Trophoblast cell (in vitro differentiated cells and primary cell): ENCODE results near the gene IST1.

Experiments
- DNase-seq, 2 donors: peaks; one replicate each; pipeline ENCODE4 v3.0.0-alpha.2; 2016
- H2AFZ ChIP-seq: 2 replicates; pipeline ENCODE4 v1.6.1; 2013; ENCODE audit warnings: low read length, moderate library complexity, mild to moderate bottlenecking; ENCODE audit not compliant: insufficient read depth, poor library complexity
- H2AK5ac ChIP-seq: 2 replicates; pipeline ENCODE4 v1.6.1; 2013; ENCODE audit warnings: mild to moderate bottlenecking, low read length
- H2BK120ac ChIP-seq: 2 replicates; pipeline ENCODE4 v1.6.1; 2013; ENCODE audit warnings: low read length, mild to moderate bottlenecking, moderate library complexity; ENCODE audit not compliant: insufficient read depth, poor library complexity
- H2BK12ac ChIP-seq: 2 replicates; pipeline ENCODE4 v1.6.1; 2013; ENCODE audit warnings: mild to moderate bottlenecking, low read length, moderate library complexity
- H2BK5ac ChIP-seq: 2 replicates; pipeline ENCODE4 v1.6.1; 2013; ENCODE audit warnings: low read length, low read depth, moderate library complexity, mild to moderate bottlenecking; ENCODE audit not compliant: poor library complexity
- H3K14ac ChIP-seq: 2 replicates; pipeline ENCODE4 v1.6.1; 2013; ENCODE audit warnings: mild to moderate bottlenecking, low read length
- H3K18ac ChIP-seq: 2 replicates; pipeline ENCODE4 v1.6.1; 2013; ENCODE audit warnings: mild to moderate bottlenecking, low read length
- H3K23ac ChIP-seq: 2 replicates; pipeline ENCODE4 v1.6.1; 2013; ENCODE audit warnings: low read length
- H3K27ac ChIP-seq: 2 replicates; pipeline ENCODE4 v1.5.1; 2013; ENCODE audit warnings: low read depth, mild to moderate bottlenecking, inconsistent platforms, low read length, moderate library complexity
- H3K27me3 ChIP-seq: 2 replicates; pipeline ENCODE4 v1.6.1; 2013; ENCODE audit warnings: inconsistent platforms, mild to moderate bottlenecking, low read length, moderate library complexity; ENCODE audit not compliant: insufficient read depth
- H3K36me3 ChIP-seq, 2 experiments: 1 replicate in 1 of 2; 2 replicates in 1 of 2; pipeline ENCODE4 v1.6.1; 2013; ENCODE audit warnings: low read length in 2 of 2, mild to moderate bottlenecking in 2 of 2, moderate library complexity in 1 of 2; ENCODE audit not compliant: insufficient read depth in 2 of 2, control insufficient read depth in 1 of 2
- H3K4ac ChIP-seq: 2 replicates; pipeline ENCODE4 v1.6.1; 2013; ENCODE audit warnings: low read depth, mild to moderate bottlenecking, low read length, moderate library complexity
- H3K4me1 ChIP-seq, 2 experiments: 1 replicate in 1 of 2; 2 replicates in 1 of 2; pipeline ENCODE4 v1.6.1; 2013; ENCODE audit warnings: low read length in 2 of 2, mild to moderate bottlenecking in 2 of 2, moderate library complexity in 1 of 2; ENCODE audit not compliant: insufficient read depth in 2 of 2, control insufficient read depth in 1 of 2
- H3K4me2 ChIP-seq: 2 replicates; pipeline ENCODE4 v1.6.1; 2013; ENCODE audit warnings: inconsistent platforms, mild to moderate bottlenecking, low read length, moderate library complexity
- H3K4me3 ChIP-seq: 2 replicates; pipeline ENCODE4 v1.5.1; 2013; ENCODE audit warnings: mild to moderate bottlenecking, low read depth, low read length, inconsistent platforms
- H3K79me1 ChIP-seq: one replicate; pipeline ENCODE4 v1.6.1; 2013; ENCODE audit warnings: low read length
- H3K79me2 ChIP-seq: 2 replicates; pipeline ENCODE4 v1.6.1; 2013; ENCODE audit warnings: low read length, mild to moderate bottlenecking; ENCODE audit not compliant: control insufficient read depth, insufficient read depth, poor library complexity
- H3K9ac ChIP-seq: 2 replicates; pipeline ENCODE4 v1.6.1; 2013; ENCODE audit warnings: mild to moderate bottlenecking, low read length
- H3K9me3 ChIP-seq: 2 replicates; pipeline ENCODE4 v1.6.1; 2013; ENCODE audit warnings: low read depth, mild to moderate bottlenecking, control low read depth, inconsistent platforms, low read length; ENCODE audit not compliant: insufficient read depth
- H4K12ac ChIP-seq: 2 replicates; pipeline ENCODE4 v1.6.1; 2013; ENCODE audit warnings: low read depth, mild to moderate bottlenecking, low read length, moderate library complexity
- H4K8ac ChIP-seq: 2 replicates; pipeline ENCODE4 v1.6.1; 2013; ENCODE audit warnings: low read depth, mild to moderate bottlenecking, low read length, moderate library complexity
- H4K91ac ChIP-seq: one replicate; pipeline ENCODE4 v1.6.1; 2013; ENCODE audit warnings: low read depth, mild to moderate bottlenecking, low read length, moderate library complexity
- WGBS: extraction: QIAGEN DNeasy Blood & Tissue Kit; methylation state at CpG from one replicate; pipeline ENCODE4 v1.1.7; 2013; ENCODE audit warnings: missing lambda C conversion rate; ENCODE audit not compliant: insufficient read length, insufficient coverage; ENCODE audit errors: extremely low coverage; 5-methylcytosine and 5-hydroxymethylcytosine counted together

The IST1 gene

GRCh38 chr16:71912534-71913275 is 17.4 kb downstream of the IST1 start:
- Histone ChIP-seq H3K18ac (no peak overlapping the region), H4K12ac (no peak overlapping the region), H3K4ac (peak overlapping the region; percentile 93), H2BK12ac (no peak overlapping the region), H3K9ac (no peak overlapping the region), H4K8ac (no peak overlapping the region), H3K79me2 (peaks cover 18% of the 10 kb centered on the region), H3K79me1 (no peaks in the 10 kb centered on the region), H2BK5ac (no peak overlapping the region), H2AK5ac (no peak overlapping the region), H4K91ac (no peak overlapping the region), H3K27ac (no peak overlapping the region), H3K4me3 (no peak overlapping the region), H3K14ac (no peak overlapping the region), H3K4me1 (no peaks in the 10 kb centered on the region), H3K9me3 (no peaks in the 10 kb centered on the region), H2AFZ (no peak overlapping the region), H3K4me2 (no peak overlapping the region), H3K23ac (peak overlapping the region; percentile 85), H2BK120ac (no peak overlapping the region), H3K27me3 (no peaks in the 10 kb centered on the region), H3K36me3 (peaks cover 15 to 16% of the 10 kb centered on the region in 2 experiments)
- WGBS = no CpG with 5 or more reads among the region's 6 CpGs
- DNase-seq = no peak

GRCh38 chr16:71914802-71915201 is 19.5 kb downstream of the IST1 start:
- no peak overlapping the region for H3K9ac ChIP-seq
- H2BK120ac ChIP-seq = no peak overlapping the region
- H3K4me2 ChIP-seq = no peak overlapping the region
- WGBS = no CpG with 5 or more reads among the region's 2 CpGs
- no peak overlapping the region for H3K27ac ChIP-seq
- no peak for DNase-seq
- no peak overlapping the region for H3K23ac ChIP-seq
- H3K4me1 ChIP-seq = peaks cover 0 to 2% of the 10 kb centered on the region in 2 experiments
- H3K4ac ChIP-seq = peak overlapping the region; percentile 75
- no peak overlapping the region for H4K12ac ChIP-seq
- H3K9me3 ChIP-seq = peaks cover 3% of the 10 kb centered on the region
- no peak overlapping the region for H3K4me3 ChIP-seq
- no peak overlapping the region for H2AFZ ChIP-seq
- H2BK5ac ChIP-seq = no peak overlapping the region
- H4K8ac ChIP-seq = no peak overlapping the region
- H3K14ac ChIP-seq = no peak overlapping the region
- no peak overlapping the region for H2BK12ac ChIP-seq
- peaks cover 15 to 22% of the 10 kb centered on the region in 2 experiments for H3K36me3 ChIP-seq
- peaks cover 10% of the 10 kb centered on the region for H3K79me2 ChIP-seq
- H2AK5ac ChIP-seq = no peak overlapping the region
- H3K27me3 ChIP-seq = no peaks in the 10 kb centered on the region
- H3K18ac ChIP-seq = no peak overlapping the region
- no peak overlapping the region for H4K91ac ChIP-seq
- no peaks in the 10 kb centered on the region for H3K79me1 ChIP-seq

- Histone ChIP-seq H3K79me1 (no peaks in the 10 kb centered on the region), H3K4me1 (peaks cover 0 to 2% of the 10 kb centered on the region in 2 experiments), H3K4me3 (no peak overlapping the region), H3K4ac (no peak overlapping the region), H3K27ac (no peak overlapping the region), H3K9ac (no peak overlapping the region), H3K4me2 (no peak overlapping the region), H2BK5ac (no peak overlapping the region), H2BK120ac (no peak overlapping the region), H2AK5ac (no peak overlapping the region), H4K91ac (no peak overlapping the region), H3K27me3 (no peaks in the 10 kb centered on the region), H3K79me2 (peaks cover 8% of the 10 kb centered on the region), H2AFZ (no peak overlapping the region), H3K9me3 (peaks cover 3% of the 10 kb centered on the region), H4K12ac (no peak overlapping the region), H4K8ac (no peak overlapping the region), H3K36me3 (peaks cover 15 to 25% of the 10 kb centered on the region in 2 experiments), H3K14ac (no peak overlapping the region), H3K18ac (no peak overlapping the region), H3K23ac (no peak overlapping the region), H2BK12ac (no peak overlapping the region)
- no peak for DNase-seq
- no CpG with 5 or more reads among the region's 2 CpGs for WGBS
Measured at GRCh38 chr16:71915350-71915749, 20.0 kb downstream of the IST1 start.

GRCh38 chr16:71916397-71916920 is 21.1 kb downstream of the IST1 start:
- Histone ChIP-seq H3K23ac (no peak overlapping the region), H3K4me1 (peaks cover 0 to 2% of the 10 kb centered on the region in 2 experiments), H2BK120ac (no peak overlapping the region), H4K8ac (no peak overlapping the region), H3K27ac (no peak overlapping the region), H2AFZ (no peak overlapping the region), H3K4me2 (no peak overlapping the region), H3K18ac (no peak overlapping the region), H2AK5ac (no peak overlapping the region), H3K4ac (peak overlapping the region; percentile 48), H3K79me1 (no peaks in the 10 kb centered on the region), H3K79me2 (peaks cover 8% of the 10 kb centered on the region), H2BK12ac (no peak overlapping the region), H4K91ac (no peak overlapping the region), H3K4me3 (no peak overlapping the region), H2BK5ac (no peak overlapping the region), H3K14ac (no peak overlapping the region), H3K9me3 (peaks cover 3% of the 10 kb centered on the region), H4K12ac (no peak overlapping the region), H3K27me3 (no peaks in the 10 kb centered on the region), H3K36me3 (peaks cover 18 to 35% of the 10 kb centered on the region in 2 experiments), H3K9ac (no peak overlapping the region)
- WGBS = no CpG with 5 or more reads among the region's 11 CpGs
- DNase-seq = no peak
